Subcutaneous abdominal adipose tissue (tissue), 5 donors: ENCODE results near the gene MAML2.

Experiments
- H3K27ac ChIP-seq: one replicate; pipeline ENCODE4 v1.7.0; 2013; ENCODE audit warnings: low read depth, mild to moderate bottlenecking, inconsistent platforms, low read length, moderate library complexity
- H3K27me3 ChIP-seq, 5 donors: one replicate each; pipeline ENCODE4 v1.7.0; 2013; ENCODE audit warnings: low read length in 5 of 5, inconsistent platforms in 1 of 5; ENCODE audit not compliant: control insufficient read depth in 5 of 5, insufficient read depth in 4 of 5
- H3K36me3 ChIP-seq, 5 donors: one replicate each; pipeline ENCODE4 v1.7.0; 2013; ENCODE audit warnings: low read length in 5 of 5; ENCODE audit not compliant: control insufficient read depth in 5 of 5, insufficient read depth in 5 of 5
- H3K4me1 ChIP-seq, 5 donors: one replicate each; pipeline ENCODE4 v1.7.0; 2013; ENCODE audit warnings: low read length in 5 of 5, mild to moderate bottlenecking in 3 of 5, moderate library complexity in 1 of 5; ENCODE audit not compliant: control insufficient read depth in 5 of 5, insufficient read depth in 5 of 5
- H3K4me3 ChIP-seq, 5 donors: one replicate each; pipeline ENCODE4 v1.7.0; 2013; ENCODE audit warnings: low read length in 5 of 5, low read depth in 1 of 5
- H3K9ac ChIP-seq, 5 donors: one replicate each; pipeline ENCODE4 v1.7.0; 2013; ENCODE audit warnings: low read length in 5 of 5, mild to moderate bottlenecking in 4 of 5, moderate library complexity in 3 of 5
- H3K9me3 ChIP-seq, 5 donors: one replicate each; pipeline ENCODE4 v1.7.0; 2013; ENCODE audit warnings: low read length in 5 of 5; ENCODE audit not compliant: control insufficient read depth in 5 of 5
- donor health status: healthy.
- donor health status: healthy.
- donor health status: healthy.
- donor health status: healthy.
- donor health status: healthy.

MAML2 gene

GRCh38 chr11:96012086-96012824, 330.7 kb downstream of the MAML2 start:
- Histone ChIP-seq H3K9me3 (no peaks in the 10 kb centered on the region), H3K4me1 (peaks cover 0 to 28% (median 11%) of the 10 kb centered on the region in 5 donors), H3K36me3 (no peaks in the 10 kb centered on the region), H3K9ac (peak overlapping the region in 4 of 5 donors; percentile 19 to 58 (median 34)), H3K27ac (peak overlapping the region; percentile 74), H3K4me3 (peak overlapping the region in 3 of 5 donors; percentile 9 to 31 (median 15)), H3K27me3 (no peaks in the 10 kb centered on the region)

- no peaks in the 10 kb centered on the region for H3K27me3 ChIP-seq
- no peak overlapping the region for H3K4me3 ChIP-seq
- H3K36me3 ChIP-seq, result no peaks in the 10 kb centered on the region
- H3K4me1 ChIP-seq, result peaks cover 0 to 28% (median 11%) of the 10 kb centered on the region in 5 donors
- H3K9ac ChIP-seq, result no peak overlapping the region
- peak overlapping the region; percentile 0 for H3K27ac ChIP-seq
- H3K9me3 ChIP-seq, result no peaks in the 10 kb centered on the region
These were observed 332.3 kb downstream of the MAML2 start for GRCh38 chr11:96010683-96011082.

GRCh38 chr11:96008161-96008720, 334.8 kb downstream of the MAML2 start:
- Histone ChIP-seq H3K36me3 (no peaks in the 10 kb centered on the region), H3K4me1 (peaks cover 0 to 28% (median 11%) of the 10 kb centered on the region in 5 donors), H3K27ac (no peak overlapping the region), H3K4me3 (no peak overlapping the region), H3K9me3 (no peaks in the 10 kb centered on the region), H3K27me3 (no peaks in the 10 kb centered on the region), H3K9ac (no peak overlapping the region)

GRCh38 chr11:96006037-96006436, 337.0 kb downstream of the MAML2 start:
- Histone ChIP-seq H3K27ac (no peak overlapping the region), H3K9me3 (no peaks in the 10 kb centered on the region), H3K36me3 (no peaks in the 10 kb centered on the region), H3K9ac (no peak overlapping the region), H3K4me1 (peaks cover 5 to 27% (median 9%) of the 10 kb centered on the region in 5 donors), H3K27me3 (no peaks in the 10 kb centered on the region), H3K4me3 (no peak overlapping the region)

GRCh38 chr11:96004862-96005261, 338.1 kb downstream of the MAML2 start:
- H3K9me3 ChIP-seq, result no peaks in the 10 kb centered on the region
- peaks cover 6 to 30% (median 20%) of the 10 kb centered on the region in 5 donors for H3K4me1 ChIP-seq
- no peaks in the 10 kb centered on the region for H3K36me3 ChIP-seq
- no peak overlapping the region for H3K9ac ChIP-seq
- no peaks in the 10 kb centered on the region for H3K27me3 ChIP-seq
- H3K4me3 ChIP-seq, result no peak overlapping the region
- H3K27ac ChIP-seq, result no peak overlapping the region

- Histone ChIP-seq H3K27ac (no peak overlapping the region), H3K27me3 (no peaks in the 10 kb centered on the region), H3K9me3 (no peaks in the 10 kb centered on the region)
These were observed 340.2 kb downstream of the MAML2 start for GRCh38 chr11:96002754-96003290.

GRCh38 chr11:96002339-96002738, 340.7 kb downstream of the MAML2 start:
- Histone ChIP-seq H3K27ac (peak overlapping the region; percentile 98), H3K9me3 (no peaks in the 10 kb centered on the region), H3K36me3 (no peaks in the 10 kb centered on the region), H3K4me1 (peaks cover 6 to 34% (median 24%) of the 10 kb centered on the region in 5 donors), H3K9ac (no peak overlapping the region), H3K4me3 (no peak overlapping the region), H3K27me3 (no peaks in the 10 kb centered on the region)

More at GRCh38 chr11:96002754-96003290, 340.2 kb downstream of the MAML2 start:
- no peaks in the 10 kb centered on the region for H3K36me3 ChIP-seq
- H3K9ac ChIP-seq, result no peak overlapping the region
- peaks cover 6 to 31% (median 24%) of the 10 kb centered on the region in 5 donors for H3K4me1 ChIP-seq
- no peak overlapping the region for H3K4me3 ChIP-seq

GRCh38 chr11:96001037-96001436, 342.0 kb downstream of the MAML2 start:
- Histone ChIP-seq H3K27ac (peak overlapping the region; percentile 98), H3K4me3 (no peak overlapping the region)

GRCh38 chr11:95999711-96000406, 343.1 kb downstream of the MAML2 start:
- peaks cover 6 to 47% (median 31%) of the 10 kb centered on the region in 5 donors for H3K4me1 ChIP-seq
- no peaks in the 10 kb centered on the region for H3K9me3 ChIP-seq
- H3K27me3 ChIP-seq, result no peaks in the 10 kb centered on the region
- H3K27ac ChIP-seq, result peak overlapping the region; percentile 98
- peak overlapping the region; percentile 55 to 81 (median 57) for H3K9ac ChIP-seq
- H3K4me3 ChIP-seq, result peak overlapping the region in 4 of 5 donors; percentile 30 to 42 (median 34)
- no peaks in the 10 kb centered on the region for H3K36me3 ChIP-seq

More at GRCh38 chr11:96001037-96001436, 342.0 kb downstream of the MAML2 start:
- peaks cover 6 to 47% (median 31%) of the 10 kb centered on the region in 5 donors for H3K4me1 ChIP-seq
- H3K36me3 ChIP-seq, result no peaks in the 10 kb centered on the region
- H3K9me3 ChIP-seq, result no peaks in the 10 kb centered on the region
- H3K27me3 ChIP-seq, result no peaks in the 10 kb centered on the region
- H3K9ac ChIP-seq, result peak overlapping the region in 3 of 5 donors; percentile 55 to 71 (median 57)
